GM12878 (cell line): Measurements from ENCODE around the gene NRXN3. TPM values are rescaled to one million over a fixed set of nuclear protein-coding genes. Genes with fewer than 3 reads are reported as not detected.

Experiments
- ATAC-seq: fragments of 200-7000 bp; cut with Tn5 transposase; 3 replicates; pipeline ENCODE4 v1.9.1; 2020; ENCODE audit warnings: mild to moderate bottlenecking, moderate library complexity
- BruUV-seq: library from RNA; stranded (reverse); fragments of 400-500 nt; replicated peaks from 2 replicates; lab custom pipeline; 2021; lab: Mats Ljungman, UMichigan
- CTCF ChIA-PET: fragments of 300-600 bp; sonication (Branson Sonifier 250); formaldehyde crosslinking; extraction: SDS; loops from one replicate; lab custom pipeline; 2021; ENCODE audit warnings: inconsistent platforms; lab: Yijun Ruan, JAX
- POLR2A ChIA-PET: fragments of 350-600 bp; formaldehyde crosslinking; extraction: SDS; loops from one replicate; lab custom pipeline; 2021; ENCODE audit warnings: inconsistent platforms; lab: Charles Lee
- RAD21 ChIA-PET: fragments of 300-600 bp; sonication (Branson Sonifier 250); formaldehyde crosslinking; loops from one replicate; lab custom pipeline; 2023; ENCODE audit warnings: antibody characterized with exemption; ENCODE audit not compliant: unreplicated experiment; lab: Charles Lee
- SMC1A ChIA-PET: fragments of 300-600 bp; sonication (Branson Sonifier 250); formaldehyde crosslinking; loops from one replicate; lab custom pipeline; 2023; ENCODE audit not compliant: unreplicated experiment, uncharacterized antibody; lab: Charles Lee
- DNase-seq: peaks from one replicate; pipeline ENCODE4 v3.0.0-alpha.2; 2011; ENCODE audit warnings: low read depth, low spot score
- FAIRE-seq: peaks from 3 replicates; lab custom pipeline; 2011; peaks lifted over from hg19 to GRCh38; lab: Jason Lieb, UNC
- H2AFZ ChIP-seq: 2 replicates; pipeline ENCODE4 v1.6.0; 2011; ENCODE audit warnings: low read depth, low read length, control low read depth; ENCODE audit not compliant: control insufficient read depth
- H3K27ac ChIP-seq: 2 replicates; pipeline ENCODE4 v1.5.1; 2011; ENCODE audit warnings: control low read depth; ENCODE audit not compliant: control insufficient read depth, insufficient read depth
- H3K27me3 ChIP-seq, 2 experiments: replicated peaks in 1 of 2; 2 replicates each; pipeline versions ENCODE4 v1.6.0 to v1.6.1; 2011; ENCODE audit warnings: low read length in 1 of 2; ENCODE audit not compliant: control insufficient read depth in 2 of 2, insufficient read depth in 2 of 2
- H3K36me3 ChIP-seq, 2 experiments: 2 replicates each; pipeline ENCODE4 v1.5.1; 2011; ENCODE audit warnings: low read length in 1 of 2; ENCODE audit not compliant: control insufficient read depth in 2 of 2, insufficient read depth in 2 of 2
- H3K4me1 ChIP-seq: 2 replicates; pipeline ENCODE4 v1.6.1; 2011; ENCODE audit warnings: mild to moderate bottlenecking, low read length, moderate library complexity, mixed read lengths; ENCODE audit not compliant: control insufficient read depth, insufficient read depth
- H3K4me2 ChIP-seq: 2 replicates; pipeline ENCODE4 v1.6.0; 2011; ENCODE audit warnings: control low read depth; ENCODE audit not compliant: control insufficient read depth, insufficient read depth
- H3K4me3 ChIP-seq: fragments of 200-600 bp; sonication (generic); 2 replicates; pipeline ENCODE4 v1.5.1; 2016
- H3K79me2 ChIP-seq: 2 replicates; pipeline ENCODE4 v1.6.0; 2011; ENCODE audit warnings: low read length; ENCODE audit not compliant: control insufficient read depth, insufficient read depth
- H3K9ac ChIP-seq: 2 replicates; pipeline ENCODE4 v1.8.0; 2011; ENCODE audit warnings: low read length, control low read depth, mixed read lengths; ENCODE audit not compliant: control insufficient read depth, insufficient read depth
- H3K9me3 ChIP-seq: replicated peaks from 3 replicates; pipeline ENCODE4 v1.5.1; 2011; ENCODE audit warnings: mild to moderate bottlenecking, low read length; ENCODE audit not compliant: control insufficient read depth, insufficient read depth
- H4K20me1 ChIP-seq: 2 replicates; pipeline ENCODE4 v1.6.0; 2011; ENCODE audit not compliant: control insufficient read depth, insufficient read depth
- MEF2B ChIP-seq: fragments of 450-650 bp; IDR thresholded peaks from 2 replicates; pipeline ENCODE4 v1.6.1; 2018; ENCODE audit warnings: mild to moderate bottlenecking, moderate library complexity; ENCODE audit not compliant: partially characterized antibody, poor library complexity, severe bottlenecking
- NBN ChIP-seq: fragments of 450-650 bp; IDR thresholded peaks from 2 replicates; pipeline ENCODE4 v1.6.1; 2016
- RAD51 ChIP-seq: fragments of 450-650 bp; IDR thresholded peaks from 2 replicates; pipeline ENCODE4 v1.6.1; 2016; ENCODE audit warnings: moderate library complexity, mild to moderate bottlenecking, inconsistent platforms
- RELA ChIP-seq: fragments of 450-650 bp; IDR thresholded peaks from 2 replicates; pipeline ENCODE4 v1.8.0; 2014; ENCODE audit warnings: borderline replicate concordance; ENCODE audit not compliant: partially characterized antibody
- SIX5 ChIP-seq: IDR thresholded peaks from 2 replicates; pipeline ENCODE4 v1.6.1; 2011; ENCODE audit warnings: mild to moderate bottlenecking, low read depth, low read length, moderate library complexity; ENCODE audit not compliant: severe bottlenecking
- SMC3 ChIP-seq: IDR thresholded peaks from 2 replicates; pipeline ENCODE4 v1.6.1; 2011; ENCODE audit warnings: low read length, improper control_type of control experiment, borderline replicate concordance
- WGBS: methylation state at CpG from one replicate; pipeline ENCODE4 v1.1.6; 2016; ENCODE audit warnings: low lambda C conversion rate; ENCODE audit not compliant: insufficient replicate concordance, insufficient coverage; ENCODE audit errors: missing lambda C conversion rate; 5-methylcytosine and 5-hydroxymethylcytosine counted together
- in situ Hi-C: fragments of 300-500 bp; cut with MboI; formaldehyde crosslinking; loops from 9 replicates; pipeline ENCODE4 v1.14.3; 2018; ENCODE audit warnings: mixed read lengths
- intact Hi-C: fragments of 100-400 bp; cut with micrococcal nuclease; formaldehyde crosslinking; loops from one replicate; pipeline ENCODE4 v1.14.2; 2022; ENCODE audit not compliant: unreplicated experiment
- polyA plus RNA-seq, 11 experiments: library from polyadenylated mRNA; depleted of rRNA in 4 of 11; unstranded in 6 of 11; stranded (reverse) in 5 of 11; fragments of >200 nt; fragmentation: Nextera tagmentation in 4 of 11; fragmentation: Illumina TruSeq in 1 of 11; extraction: Ambion mirVana in 4 of 11; extraction: Trizol in 1 of 11; gene quantifications; 1 replicate in 1 of 11; 2 replicates in 10 of 11; pipeline versions ENCODE4 v1.2.1 to v1.2.3, GENCODE V29; 2011 to 2016; ENCODE audit warnings: inconsistent platforms in 2 of 11, missing spikeins in 2 of 11, low read depth in 1 of 11
- total RNA-seq, 4 experiments: library from RNA; depleted of rRNA in 3 of 4; stranded (reverse); fragments of >200 nt in 3 of 4; fragmentation: Illumina TruSeq in 1 of 4; extraction: Trizol in 1 of 4; gene quantifications; 2 replicates each; pipeline versions ENCODE4 v1.2.1 to v1.2.3, GENCODE V29; 2013 to 2021
- TF ChIP-seq, protein P1 (sequence below): fragments of 450-650 bp; IDR thresholded peaks from 2 replicates; pipeline ENCODE4 v1.6.1; 2017; ENCODE audit warnings: antibody characterized with exemption, mild to moderate bottlenecking, moderate library complexity
- TF ChIP-seq, protein P2 (sequence below): fragments of 450-650 bp; formaldehyde crosslinking; IDR thresholded peaks from 2 replicates; pipeline ENCODE4 v1.4.0; 2022; ENCODE audit warnings: mild to moderate bottlenecking, moderate library complexity

Gene NRXN3
- total and polyA plus RNA-seq, 10 of the 15 experiments (the other 5 are each of a cell fraction or from before 2014, with no cell fraction given), result 0.52 to 3.3 (median 1.4) TPM

DNA sequence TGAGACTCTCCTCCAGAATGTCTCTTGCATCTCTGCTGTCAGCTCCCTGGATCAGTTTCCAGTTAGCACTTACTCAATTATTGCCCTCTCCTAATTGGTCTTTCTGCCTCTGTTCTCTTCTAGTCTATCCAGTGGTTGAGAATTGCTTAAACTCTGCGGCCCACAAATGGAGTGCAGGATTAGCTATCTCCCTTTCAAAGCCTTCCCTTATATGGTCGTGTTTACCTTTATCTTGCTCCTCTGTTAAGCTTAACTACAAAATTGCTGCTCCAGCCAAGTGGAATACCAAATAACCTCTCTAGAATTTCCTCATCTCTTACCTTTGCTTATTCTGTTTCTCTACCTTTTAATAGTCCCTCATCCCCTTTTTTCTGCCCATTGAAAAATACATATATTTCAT is 132.7 kb downstream of the NRXN3 start:
- CTCF ChIA-PET, result interaction anchor here (0.6 to 1.5 kb wide), 2 partner anchors 11 to 600 kb away, joined by 3 to 4 read pairs; no protein-coding TSS in a partner anchor
- intact Hi-C loops (no loop called here), in situ Hi-C loops (no loop called here)
- H2AFZ ChIP-seq, result no peak overlapping the region
- H3K79me2 ChIP-seq, result no peaks in the 10 kb centered on the region
- SMC1A ChIA-PET, result no interaction called here
- POLR2A ChIA-PET, result no interaction called here
- no peak overlapping the region for H3K9ac ChIP-seq
- no peak overlapping the region for H3K4me3 ChIP-seq
- no peaks in the 10 kb centered on the region for H3K4me1 ChIP-seq
- no peak for TF ChIP-seq MEF2B
- no peak for TF ChIP-seq SMC3
- no peak for TF ChIP-seq RAD51
- no peak for TF ChIP-seq NBN
- TF ChIP-seq, protein P1, sequence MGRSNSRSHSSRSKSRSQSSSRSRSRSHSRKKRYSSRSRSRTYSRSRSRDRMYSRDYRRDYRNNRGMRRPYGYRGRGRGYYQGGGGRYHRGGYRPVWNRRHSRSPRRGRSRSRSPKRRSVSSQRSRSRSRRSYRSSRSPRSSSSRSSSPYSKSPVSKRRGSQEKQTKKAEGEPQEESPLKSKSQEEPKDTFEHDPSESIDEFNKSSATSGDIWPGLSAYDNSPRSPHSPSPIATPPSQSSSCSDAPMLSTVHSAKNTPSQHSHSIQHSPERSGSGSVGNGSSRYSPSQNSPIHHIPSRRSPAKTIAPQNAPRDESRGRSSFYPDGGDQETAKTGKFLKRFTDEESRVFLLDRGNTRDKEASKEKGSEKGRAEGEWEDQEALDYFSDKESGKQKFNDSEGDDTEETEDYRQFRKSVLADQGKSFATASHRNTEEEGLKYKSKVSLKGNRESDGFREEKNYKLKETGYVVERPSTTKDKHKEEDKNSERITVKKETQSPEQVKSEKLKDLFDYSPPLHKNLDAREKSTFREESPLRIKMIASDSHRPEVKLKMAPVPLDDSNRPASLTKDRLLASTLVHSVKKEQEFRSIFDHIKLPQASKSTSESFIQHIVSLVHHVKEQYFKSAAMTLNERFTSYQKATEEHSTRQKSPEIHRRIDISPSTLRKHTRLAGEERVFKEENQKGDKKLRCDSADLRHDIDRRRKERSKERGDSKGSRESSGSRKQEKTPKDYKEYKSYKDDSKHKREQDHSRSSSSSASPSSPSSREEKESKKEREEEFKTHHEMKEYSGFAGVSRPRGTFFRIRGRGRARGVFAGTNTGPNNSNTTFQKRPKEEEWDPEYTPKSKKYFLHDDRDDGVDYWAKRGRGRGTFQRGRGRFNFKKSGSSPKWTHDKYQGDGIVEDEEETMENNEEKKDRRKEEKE, result no peak
- TF ChIP-seq RELA, result no peak
- TF ChIP-seq, protein P2, sequence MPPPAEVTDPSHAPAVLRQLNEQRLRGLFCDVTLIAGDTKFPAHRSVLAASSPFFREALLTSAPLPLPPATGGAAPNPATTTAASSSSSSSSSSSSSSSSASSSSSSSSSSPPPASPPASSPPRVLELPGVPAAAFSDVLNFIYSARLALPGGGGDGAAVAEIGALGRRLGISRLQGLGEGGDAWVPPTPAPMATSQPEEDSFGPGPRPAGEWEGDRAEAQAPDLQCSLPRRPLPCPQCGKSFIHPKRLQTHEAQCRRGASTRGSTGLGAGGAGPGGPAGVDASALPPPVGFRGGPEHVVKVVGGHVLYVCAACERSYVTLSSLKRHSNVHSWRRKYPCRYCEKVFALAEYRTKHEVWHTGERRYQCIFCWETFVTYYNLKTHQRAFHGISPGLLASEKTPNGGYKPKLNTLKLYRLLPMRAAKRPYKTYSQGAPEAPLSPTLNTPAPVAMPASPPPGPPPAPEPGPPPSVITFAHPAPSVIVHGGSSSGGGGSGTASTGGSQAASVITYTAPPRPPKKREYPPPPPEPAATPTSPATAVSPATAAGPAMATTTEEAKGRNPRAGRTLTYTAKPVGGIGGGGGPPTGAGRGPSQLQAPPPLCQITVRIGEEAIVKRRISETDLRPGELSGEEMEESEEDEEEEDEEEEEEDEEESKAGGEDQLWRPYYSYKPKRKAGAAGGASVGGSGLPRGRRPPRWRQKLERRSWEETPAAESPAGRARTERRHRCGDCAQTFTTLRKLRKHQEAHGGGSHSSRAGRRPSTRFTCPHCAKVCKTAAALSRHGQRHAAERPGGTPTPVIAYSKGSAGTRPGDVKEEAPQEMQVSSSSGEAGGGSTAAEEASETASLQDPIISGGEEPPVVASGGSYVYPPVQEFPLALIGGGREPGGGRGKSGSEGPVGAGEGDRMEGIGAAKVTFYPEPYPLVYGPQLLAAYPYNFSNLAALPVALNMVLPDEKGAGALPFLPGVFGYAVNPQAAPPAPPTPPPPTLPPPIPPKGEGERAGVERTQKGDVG (CRISPR knock-in tag), result no peak
- TF ChIP-seq SIX5, result no peak
- no peaks in the 10 kb centered on the region for H3K9me3 ChIP-seq
- no peaks in the 10 kb centered on the region; a peak in 1 of 4 replicates for H3K27me3 ChIP-seq
- 0% methylated on average over 2 of the region's 2 CpGs for WGBS
- no peak overlapping the region for H3K27ac ChIP-seq
- FAIRE-seq, result no peak
- H4K20me1 ChIP-seq, result no peaks in the 10 kb centered on the region
- no peak for DNase-seq
- H3K4me2 ChIP-seq, result no peak overlapping the region
- H3K36me3 ChIP-seq, result no peaks in the 10 kb centered on the region
- no peak for ATAC-seq
- RAD21 ChIA-PET, result no interaction called here
- BruUV-seq, result no TSS peak
